HCT116 (cell line): ENCODE results near the gene PNPLA2. TPM values are rescaled to one million over a fixed set of nuclear protein-coding genes. Genes with fewer than 3 reads are reported as not detected.
A peak's percentile ranks its signal among the peaks of the same experiment; 100 is the strongest.

Experiments
- ATAC-seq: fragments of 200-7000 bp; cut with Tn5 transposase; 2 replicates; pipeline ENCODE4 v1.9.1; 2020; ENCODE audit warnings: mild to moderate bottlenecking, moderate library complexity
- BruUV-seq: library from RNA; stranded (reverse); fragments of 400-500 nt; replicated peaks from 2 replicates; lab custom pipeline; 2021; lab: Mats Ljungman, UMichigan
- CTCF ChIA-PET: fragments of 300-600 bp; sonication (Branson Sonifier 250); formaldehyde crosslinking; loops from one replicate; lab custom pipeline; 2021; ENCODE audit warnings: antibody characterized with exemption; lab: Charles Lee
- POLR2A ChIA-PET: fragments of 300-600, 350-600 bp; sonication (Branson Sonifier 250); formaldehyde crosslinking; loops from one replicate; lab custom pipeline; 2021; ENCODE audit warnings: antibody characterized with exemption; lab: Charles Lee
- RAD21 ChIA-PET, 2 experiments: fragments of 300-600 bp; sonication (Branson Sonifier 250); formaldehyde crosslinking; loops; one replicate each; lab custom pipeline; 2023; ENCODE audit warnings: low total read pairs in 2 of 2; ENCODE audit not compliant: uncharacterized antibody in 2 of 2, unreplicated experiment in 2 of 2, low non-redundant PET in 1 of 2; lab: Charles Lee
- DNase-seq: peaks from one replicate; pipeline ENCODE4 v3.0.0-alpha.2; 2010; ENCODE audit warnings: low read depth, low spot score
- H2AFZ ChIP-seq: fragments of 200-600 bp; shearing (Covaris generic), sonication (generic); 2 replicates; pipeline ENCODE4 v1.6.1; 2017; ENCODE audit warnings: low read depth, mixed run types, mixed read lengths, antibody characterized with exemption, low read length; ENCODE audit not compliant: poor library complexity, severe bottlenecking
- H3K27ac ChIP-seq: 2 replicates; pipeline ENCODE4 v1.5.1; 2012; ENCODE audit warnings: low read depth, low read length
- H3K27me3 ChIP-seq: fragments of 200-600 bp; sonication (generic); 2 replicates; pipeline ENCODE4 v1.6.1; 2016; ENCODE audit warnings: mixed run types, low read length, mixed read lengths; ENCODE audit not compliant: insufficient read depth
- H3K36me3 ChIP-seq, 2 experiments: fragments of 200-500 bp in 1 of 2; fragments of 200-600 bp in 1 of 2; sonication (Bioruptor generic) in 1 of 2; sonication (generic) in 1 of 2; 2 replicates each; pipeline versions ENCODE4 v1.5.1 to v1.6.1; 2014 to 2016; ENCODE audit warnings: low read length in 2 of 2, inconsistent platforms in 1 of 2, mixed read lengths in 1 of 2, mixed run types in 1 of 2; ENCODE audit not compliant: insufficient read depth in 2 of 2, control insufficient read depth in 1 of 2
- H3K4me1 ChIP-seq, 2 experiments: fragments of 200-600 bp in 1 of 2; sonication (generic) in 1 of 2; 2 replicates each; pipeline versions ENCODE4 v1.5.1 to v1.6.1; 2012 to 2017; ENCODE audit warnings: low read length in 2 of 2, inconsistent platforms in 1 of 2, mild to moderate bottlenecking in 1 of 2, mixed read lengths in 1 of 2, mixed run types in 1 of 2, moderate library complexity in 1 of 2; ENCODE audit not compliant: insufficient read depth in 2 of 2, control insufficient read depth in 1 of 2
- H3K4me2 ChIP-seq: fragments of 200-600 bp; sonication (generic); 2 replicates; pipeline ENCODE4 v1.6.1; 2017; ENCODE audit warnings: mixed run types, low read length, mixed read lengths
- H3K4me3 ChIP-seq, 2 experiments: fragments of 200-600 bp in 1 of 2; sonication (generic) in 1 of 2; replicated peaks in 1 of 2; 2 replicates each; pipeline ENCODE4 v1.5.1; 2011 to 2016; ENCODE audit warnings: low read length in 2 of 2, control low read depth in 1 of 2, low read depth in 1 of 2, mild to moderate bottlenecking in 1 of 2, mixed read lengths in 1 of 2, mixed run types in 1 of 2
- H3K79me2 ChIP-seq: fragments of 200-600 bp; sonication (generic); 2 replicates; pipeline ENCODE4 v1.6.1; 2017; ENCODE audit warnings: mild to moderate bottlenecking, mixed run types, low read length, moderate library complexity, mixed read lengths; ENCODE audit not compliant: insufficient read depth
- H3K9ac ChIP-seq: fragments of 200-600 bp; sonication (generic); 2 replicates; pipeline ENCODE4 v1.6.1; 2016; ENCODE audit warnings: low read length, mixed read lengths
- H3K9me2 ChIP-seq: fragments of 200-600 bp; sonication (generic), shearing (Covaris generic); 2 replicates; pipeline ENCODE4 v1.6.1; 2017; ENCODE audit warnings: mixed run types, mild to moderate bottlenecking, moderate library complexity; ENCODE audit not compliant: insufficient read depth
- H3K9me3 ChIP-seq, 2 experiments: fragments of 200-500 bp in 1 of 2; fragments of 200-600 bp in 1 of 2; sonication (Bioruptor generic) in 1 of 2; sonication (generic) in 1 of 2; 2 replicates each; pipeline ENCODE4 v1.6.1; 2014 to 2017; ENCODE audit warnings: low read length in 2 of 2, mixed read lengths in 2 of 2, inconsistent platforms in 1 of 2, low read depth in 1 of 2, mild to moderate bottlenecking in 1 of 2, mixed run types in 1 of 2, moderate library complexity in 1 of 2; ENCODE audit not compliant: control insufficient read depth in 1 of 2, insufficient read depth in 1 of 2
- H4K20me1 ChIP-seq: fragments of 200-600 bp; sonication (generic), shearing (Covaris generic); 2 replicates; pipeline ENCODE4 v1.6.1; 2017; ENCODE audit warnings: mixed run types, mild to moderate bottlenecking, moderate library complexity; ENCODE audit not compliant: insufficient read depth
- ATF3 ChIP-seq: IDR thresholded peaks from 2 replicates; pipeline ENCODE4 v1.6.1; 2012
- CBX3 ChIP-seq: IDR thresholded peaks from 2 replicates; pipeline ENCODE4 v1.6.1; 2012; ENCODE audit warnings: low read depth
- CTCF ChIP-seq, 3 experiments: fragments of 200-600 bp in 1 of 3; sonication (generic) in 1 of 3; IDR thresholded peaks in 2 of 3; conservative IDR thresholded peaks in 1 of 3; 2 replicates each; pipeline ENCODE4 v1.5.1; 2012 to 2017; ENCODE audit warnings: low read depth in 2 of 3, low read length in 2 of 3, antibody characterized with exemption in 1 of 3, borderline replicate concordance in 1 of 3, control low read depth in 1 of 3, mild to moderate bottlenecking in 1 of 3, mixed read lengths in 1 of 3, mixed run types in 1 of 3, moderate library complexity in 1 of 3; ENCODE audit not compliant: insufficient read depth in 1 of 3
- ELF1 ChIP-seq: IDR thresholded peaks from 2 replicates; pipeline ENCODE4 v1.6.1; 2012; ENCODE audit warnings: low read depth, borderline replicate concordance
- EZH2phosphoT487 ChIP-seq: fragments of 200-600 bp; IDR thresholded peaks from 2 replicates; pipeline ENCODE4 v1.6.1; 2018; ENCODE audit warnings: antibody characterized with exemption, borderline replicate concordance
- FOSL1 ChIP-seq: IDR thresholded peaks from 2 replicates; pipeline ENCODE4 v1.6.1; 2012; ENCODE audit warnings: low read depth
- JUND ChIP-seq: IDR thresholded peaks from 2 replicates; pipeline ENCODE4 v1.6.1; 2012
- MAX ChIP-seq: IDR thresholded peaks from 2 replicates; pipeline ENCODE4 v1.6.1; 2012
- POLR2AphosphoS5 ChIP-seq: IDR thresholded peaks from 2 replicates; pipeline ENCODE4 v1.6.1; 2011; ENCODE audit warnings: mild to moderate bottlenecking, low read depth, low read length, moderate library complexity
- SP1 ChIP-seq: IDR thresholded peaks from 2 replicates; pipeline ENCODE4 v1.6.1; 2012; ENCODE audit warnings: low read depth
- SRF ChIP-seq: IDR thresholded peaks from 2 replicates; pipeline ENCODE4 v1.6.1; 2012; ENCODE audit warnings: low read depth
- ZFX ChIP-seq: fragments of 450-650 bp; IDR thresholded peaks from 2 replicates; pipeline ENCODE4 v1.6.1; 2017
- ZNF274 ChIP-seq: fragments of 200-500 bp; sonication (Bioruptor generic); IDR thresholded peaks from 2 replicates; pipeline ENCODE4 v1.6.1; 2014; ENCODE audit warnings: mild to moderate bottlenecking, low read depth, low read length, inconsistent platforms
- intact Hi-C: fragments of 100-400 bp; cut with micrococcal nuclease; formaldehyde crosslinking; loops from 2 replicates; pipeline ENCODE4 v1.10.0; 2022
- total RNA-seq: library from RNA; stranded (reverse); gene quantifications from one replicate; pipeline ENCODE4 v1.2.1, GENCODE V29; 2021; ENCODE audit not compliant: unreplicated experiment

Gene PNPLA2
- total RNA-seq, 1 experiment from 2014 or later, result 124 TPM

- Histone ChIP-seq H4K20me1 (no peaks in the 10 kb centered on the region), H3K27me3 (no peaks in the 10 kb centered on the region), H3K9ac (no peak overlapping the region), H3K4me1 (peaks cover 25 to 48% of the 10 kb centered on the region in 2 experiments), H2AFZ (no peak overlapping the region), H3K9me2 (no peaks in the 10 kb centered on the region), H3K4me3 (no peak overlapping the region), H3K36me3 (peaks cover 0 to 9% of the 10 kb centered on the region in 2 experiments; a peak in 1 of 4 replicates), H3K4me2 (no peak overlapping the region), H3K9me3 (no peaks in the 10 kb centered on the region), H3K79me2 (peaks cover 36% of the 10 kb centered on the region), H3K27ac (peak overlapping the region; percentile 91; the same call in 1 of the 2 replicates)
- BruUV-seq, result no TSS peak
- POLR2A ChIA-PET, result no interaction called here
- DNase-seq (no peak), ATAC-seq (no peak)
- CTCF ChIA-PET, result no interaction called here
- RAD21 ChIA-PET, result no interaction called here
- intact Hi-C loops, result no loop called here
- no peak for TF ChIP-seq ATF3
- no peak for TF ChIP-seq ELF1
- no peak for TF ChIP-seq SRF
- no peak for TF ChIP-seq JUND
- no peak for TF ChIP-seq MAX
- TF ChIP-seq POLR2AphosphoS5, result no peak
- no peak for TF ChIP-seq SP1
- no peak for TF ChIP-seq ZNF274
- TF ChIP-seq CBX3, result no peak
- TF ChIP-seq ZFX, result no peak; the same call in 1 of the 2 replicates
- TF ChIP-seq FOSL1, result no peak
- TF ChIP-seq CTCF (IDR thresholded peaks at IDR 0.05 in 2 of 3, conservative IDR thresholded peaks at IDR 0.05 in 1 of 3; ENCODE audit: borderline replicate concordance in 1 of 3, insufficient read depth in 1 of 3, low read depth in 2 of 3, low read length in 2 of 3), result no peak
- TF ChIP-seq EZH2phosphoT487, result no peak
These were observed 18.9 kb upstream of the PNPLA2 start for GRCh38 chr11:799641-800316.
